Epithelial cell of proximal tubule (primary cell): ENCODE measurements around the gene ZNF808. TPM values are rescaled to one million over a fixed set of nuclear protein-coding genes. Genes with fewer than 3 reads are reported as not detected.
"Not testable (repeated sequence)": the region's sequence is repeated elsewhere in the genome, so short reads cannot be mapped to it uniquely, and the experiment has no call there.

Experiments used
- DNase-seq: peaks from one replicate; pipeline ENCODE4 v3.0.0-alpha.2; 2011; ENCODE audit warnings: low read depth
- H3K4me3 ChIP-seq: 2 replicates; pipeline ENCODE4 v1.5.1; 2011; ENCODE audit warnings: low read depth, mild to moderate bottlenecking, low read length
- total RNA-seq: library from RNA; depleted of rRNA; stranded (reverse); fragments of >200 nt; gene quantifications from 2 replicates; pipeline ENCODE4 v1.2.3, GENCODE V29; 2015
- TF ChIP-seq, protein P1 (sequence below): conservative IDR thresholded peaks from 2 replicates; pipeline ENCODE4 v1.5.1; 2012; ENCODE audit warnings: low read depth, mild to moderate bottlenecking, low read length

The ZNF808 gene
- total RNA-seq, 1 donor from 2014 or later = 13.3 TPM

- DNase-seq = no peak
These were observed 40.5 kb downstream of the ZNF808 start for GRCh38 chr19:52567921-52568320.

DNA sequence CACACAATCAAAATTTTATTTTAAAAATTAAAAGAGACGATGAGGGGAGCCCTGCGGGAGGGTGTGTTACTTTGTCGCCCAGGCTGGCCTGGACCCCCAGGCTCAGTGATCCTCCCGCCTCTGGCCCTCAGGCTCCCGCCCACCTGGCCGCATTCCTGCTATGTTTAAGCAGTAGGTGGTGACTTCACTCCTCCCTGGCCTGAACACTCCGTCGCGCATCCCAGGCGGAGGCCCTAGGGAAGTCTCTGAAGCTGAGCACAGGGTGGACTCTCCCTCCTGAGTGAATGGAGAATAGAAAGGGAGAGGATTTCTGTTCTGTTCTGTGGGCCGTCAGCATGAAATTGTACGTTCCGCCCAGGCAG, 42.2 kb downstream of the ZNF808 start:
- DNase-seq = not testable (repeated sequence)
- peak overlapping the region; percentile 95 for H3K4me3 ChIP-seq

More at GRCh38 chr19:52567921-52568320, 40.5 kb downstream of the ZNF808 start:
- H3K4me3 ChIP-seq = no peak overlapping the region
- TF ChIP-seq, protein P1, sequence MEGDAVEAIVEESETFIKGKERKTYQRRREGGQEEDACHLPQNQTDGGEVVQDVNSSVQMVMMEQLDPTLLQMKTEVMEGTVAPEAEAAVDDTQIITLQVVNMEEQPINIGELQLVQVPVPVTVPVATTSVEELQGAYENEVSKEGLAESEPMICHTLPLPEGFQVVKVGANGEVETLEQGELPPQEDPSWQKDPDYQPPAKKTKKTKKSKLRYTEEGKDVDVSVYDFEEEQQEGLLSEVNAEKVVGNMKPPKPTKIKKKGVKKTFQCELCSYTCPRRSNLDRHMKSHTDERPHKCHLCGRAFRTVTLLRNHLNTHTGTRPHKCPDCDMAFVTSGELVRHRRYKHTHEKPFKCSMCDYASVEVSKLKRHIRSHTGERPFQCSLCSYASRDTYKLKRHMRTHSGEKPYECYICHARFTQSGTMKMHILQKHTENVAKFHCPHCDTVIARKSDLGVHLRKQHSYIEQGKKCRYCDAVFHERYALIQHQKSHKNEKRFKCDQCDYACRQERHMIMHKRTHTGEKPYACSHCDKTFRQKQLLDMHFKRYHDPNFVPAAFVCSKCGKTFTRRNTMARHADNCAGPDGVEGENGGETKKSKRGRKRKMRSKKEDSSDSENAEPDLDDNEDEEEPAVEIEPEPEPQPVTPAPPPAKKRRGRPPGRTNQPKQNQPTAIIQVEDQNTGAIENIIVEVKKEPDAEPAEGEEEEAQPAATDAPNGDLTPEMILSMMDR = no peak

- peak; percentile 63 for DNase-seq
- TF ChIP-seq, protein P1 = peak; percentile 10
These were observed 42.8 kb downstream of the ZNF808 start, which contains the start of gene ZNF701 for GRCh38 chr19:52570000-52570861. TSS of gene ZNF701 (plus strand) at chr19:52570287. CDS start at chr19:52574148, 3,861 bp downstream.

GRCh38 chr19:52584736-52585440, 57.4 kb downstream of the ZNF808 start:
- H3K4me3 ChIP-seq = no peak overlapping the region
- TF ChIP-seq, protein P1 = no peak

More at GRCh38 chr19:52570000-52570861, 42.8 kb downstream of the ZNF808 start, which contains the start of gene ZNF701:
- peak within 1 kb of the TSS; percentile 95 for H3K4me3 ChIP-seq

GRCh38 chr19:52585604-52586003, 58.1 kb downstream of the ZNF808 start:
- H3K4me3 ChIP-seq = no peak overlapping the region
- no peak for DNase-seq
- TF ChIP-seq, protein P1 = no peak

More at GRCh38 chr19:52584736-52585440, 57.4 kb downstream of the ZNF808 start:
- DNase-seq = no peak

DNA sequence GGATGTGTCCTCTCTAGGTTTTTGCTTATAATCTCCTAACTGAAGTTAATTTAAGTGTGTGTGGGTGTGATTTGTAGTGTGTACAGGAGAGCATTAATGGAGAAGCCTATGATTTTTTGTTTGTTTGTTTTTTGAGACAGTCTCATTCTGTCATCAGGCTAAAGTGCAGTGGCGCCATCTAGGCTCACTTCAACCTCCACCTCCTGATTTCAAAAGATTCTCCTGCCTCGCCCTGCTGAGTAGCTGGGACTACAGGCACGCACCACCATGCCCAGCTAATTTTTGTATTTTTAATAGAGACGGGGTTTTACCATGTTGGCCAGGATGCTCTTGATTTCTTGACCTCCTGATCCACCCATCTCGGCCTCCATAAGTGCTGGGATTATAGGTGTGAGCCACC, 63.3 kb downstream of the ZNF808 start:
- TF ChIP-seq, protein P1 = no peak
- no peak overlapping the region for H3K4me3 ChIP-seq
- DNase-seq = no peak

GRCh38 chr19:52592301-52592700, 64.8 kb downstream of the ZNF808 start:
- no peak for DNase-seq
- TF ChIP-seq, protein P1 = no peak
- no peak overlapping the region for H3K4me3 ChIP-seq

DNA sequence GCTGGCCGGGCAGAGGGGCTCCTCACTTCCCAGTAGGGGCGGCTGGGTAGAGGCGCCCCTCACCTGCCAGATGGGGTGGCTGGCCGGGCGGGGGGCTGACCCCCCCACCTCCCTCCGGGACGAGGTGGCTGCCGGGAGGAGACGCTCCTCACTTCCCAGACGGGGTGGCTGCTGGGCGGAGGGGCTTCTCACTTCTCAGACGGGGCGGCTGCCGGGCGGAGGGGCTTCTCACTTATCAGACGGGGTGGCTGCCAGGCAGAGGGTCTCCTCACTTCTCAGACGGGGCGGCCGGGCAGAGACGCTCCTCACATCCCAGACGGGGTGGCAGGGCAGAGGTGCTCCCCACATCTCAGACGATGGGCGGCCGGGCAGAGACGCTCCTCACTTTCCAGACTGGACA, 66.0 kb downstream of the ZNF808 start:
- not testable (repeated sequence) for H3K4me3 ChIP-seq, DNase-seq
